Prostate gland (tissue), 2 donors: ENCODE data around the gene BPIFB6.

Experiments used
- CTCF ChIP-seq, 4 experiments: fragments of 200-600 bp in 2 of 4; fragments of 450-650 bp in 2 of 4; sonication (generic) in 2 of 4; IDR thresholded peaks; 1 replicate in 3 of 4; 2 replicates in 1 of 4; pipeline ENCODE4 v1.5.1; 2016 to 2019; ENCODE audit warnings: antibody characterized with exemption in 4 of 4, mild to moderate bottlenecking in 2 of 4, moderate library complexity in 2 of 4
- POLR2A ChIP-seq: fragments of 450-650 bp; IDR thresholded peaks from one replicate; pipeline ENCODE4 v1.6.1; 2016; ENCODE audit warnings: antibody characterized with exemption, mild to moderate bottlenecking
- POLR2AphosphoS5 ChIP-seq: sonication (generic); formaldehyde crosslinking; IDR thresholded peaks from one replicate; pipeline ENCODE4 v1.6.1; 2017; ENCODE audit warnings: antibody characterized with exemption

GRCh38 chr20:33059136-33059535, 27.7 kb downstream of the BPIFB6 start:
- TF ChIP-seq CTCF (IDR thresholded peaks at IDR 0.05), result no peak
- no peak for TF ChIP-seq POLR2A
- TF ChIP-seq POLR2AphosphoS5, result no peak
